GM18517 (cell line): ENCODE measurements around the gene RERE.

Source experiments
- ATAC-seq: cut with Tn5 transposase; IDR thresholded peaks from one replicate; pipeline ENCODE4 v1.9.1; 2021; ENCODE audit warnings: mild to moderate bottlenecking, moderate library complexity; ENCODE audit not compliant: unreplicated experiment

RERE gene

GRCh38 chr1:8495928-8496401 is 321.5 kb downstream of the RERE start:
- peak; percentile 43 for ATAC-seq

GRCh38 chr1:8494681-8495080 is 322.8 kb downstream of the RERE start:
- no peak for ATAC-seq

- no peak for ATAC-seq
Measured at GRCh38 chr1:8493916-8494540, 323.4 kb downstream of the RERE start.

GRCh38 chr1:8487249-8487648 is 330.2 kb downstream of the RERE start:
- ATAC-seq, result no peak

GRCh38 chr1:8486047-8486446 is 331.4 kb downstream of the RERE start:
- no peak for ATAC-seq

GRCh38 chr1:8483586-8483985 is 333.9 kb downstream of the RERE start:
- ATAC-seq, result no peak

GRCh38 chr1:8482979-8483381 is 334.5 kb downstream of the RERE start:
- ATAC-seq, result no peak

GRCh38 chr1:8481650-8482380 is 335.6 kb downstream of the RERE start:
- no peak for ATAC-seq

- no peak for ATAC-seq
Measured at GRCh38 chr1:8478566-8478965, 338.9 kb downstream of the RERE start.

- ATAC-seq, result no peak
Measured at GRCh38 chr1:8477983-8478362, 339.5 kb downstream of the RERE start.

GRCh38 chr1:8477166-8477982 is 340.1 kb downstream of the RERE start:
- ATAC-seq, result peak; percentile 74

- no peak for ATAC-seq
Measured at GRCh38 chr1:8476006-8476405, 341.4 kb downstream of the RERE start.

GRCh38 chr1:8474369-8474768 is 343.1 kb downstream of the RERE start:
- ATAC-seq, result no peak

- no peak for ATAC-seq
Measured at GRCh38 chr1:8473891-8474300, 343.5 kb downstream of the RERE start.

GRCh38 chr1:8473121-8473875 is 344.1 kb downstream of the RERE start:
- no peak for ATAC-seq

GRCh38 chr1:8472668-8473067 is 344.8 kb downstream of the RERE start:
- ATAC-seq, result peak; percentile 50

- no peak for ATAC-seq
Measured at GRCh38 chr1:8471451-8471850, 346.0 kb downstream of the RERE start.

- ATAC-seq, result no peak
Measured at GRCh38 chr1:8468751-8469150, 348.7 kb downstream of the RERE start.

GRCh38 chr1:8467308-8467707 is 350.1 kb downstream of the RERE start:
- ATAC-seq, result no peak

- no peak for ATAC-seq
Measured at GRCh38 chr1:8465692-8466091, 351.7 kb downstream of the RERE start.

GRCh38 chr1:8465013-8465412 is 352.4 kb downstream of the RERE start:
- ATAC-seq, result no peak
